Liver (tissue), 9 donors: Measurements from ENCODE around the gene TIAM1. TPM values are rescaled to one million over a fixed set of nuclear protein-coding genes. Genes with fewer than 3 reads are reported as not detected.
A peak's percentile ranks its signal among the peaks of the same experiment; 100 is the strongest.

Experiments used
- DNase-seq: peaks from one replicate; pipeline ENCODE4 v3.0.0-alpha.2; 2017; ENCODE audit warnings: low spot score
- H3K27ac ChIP-seq, 2 donors: one replicate each; pipeline ENCODE4 v1.7.0; 2013; ENCODE audit warnings: inconsistent platforms in 2 of 2, low read length in 2 of 2, control low read depth in 1 of 2, low read depth in 1 of 2, mild to moderate bottlenecking in 1 of 2
- H3K27me3 ChIP-seq, 4 donors: one replicate each; pipeline versions ENCODE4 v1.6.1 to v1.7.0; 2013; ENCODE audit warnings: low read length in 3 of 4, inconsistent platforms in 1 of 4, mild to moderate bottlenecking in 1 of 4, moderate library complexity in 1 of 4; ENCODE audit not compliant: control insufficient read depth in 4 of 4, insufficient read depth in 4 of 4
- H3K36me3 ChIP-seq, 4 donors: one replicate each; pipeline versions ENCODE4 v1.6.1 to v1.7.0; 2013; ENCODE audit warnings: low read length in 3 of 4, mild to moderate bottlenecking in 3 of 4, low read depth in 1 of 4, moderate library complexity in 1 of 4; ENCODE audit not compliant: control insufficient read depth in 4 of 4, insufficient read depth in 3 of 4
- H3K4me1 ChIP-seq, 4 donors: one replicate each; pipeline versions ENCODE4 v1.6.1 to v1.7.0; 2013; ENCODE audit warnings: low read length in 3 of 4, mild to moderate bottlenecking in 3 of 4, moderate library complexity in 1 of 4; ENCODE audit not compliant: control insufficient read depth in 4 of 4, insufficient read depth in 4 of 4
- H3K4me3 ChIP-seq, 3 donors: one replicate each; pipeline versions ENCODE4 v1.6.1 to v1.7.0; 2013; ENCODE audit warnings: low read length in 3 of 3, control low read depth in 1 of 3, low read depth in 1 of 3, mild to moderate bottlenecking in 1 of 3
- H3K9ac ChIP-seq, 2 donors: one replicate each; pipeline ENCODE4 v1.7.0; 2013; ENCODE audit warnings: low read length in 2 of 2, mild to moderate bottlenecking in 2 of 2, moderate library complexity in 2 of 2, control low read depth in 1 of 2, low read depth in 1 of 2
- H3K9me3 ChIP-seq, 4 donors: one replicate each; pipeline versions ENCODE4 v1.6.1 to v1.7.0; 2013; ENCODE audit warnings: low read length in 3 of 4; ENCODE audit not compliant: control insufficient read depth in 4 of 4
- ATF3 ChIP-seq: IDR thresholded peaks from 2 replicates; pipeline ENCODE4 v1.6.1; 2016; ENCODE audit warnings: antibody characterized with exemption
- EGR1 ChIP-seq, 2 donors: IDR thresholded peaks; 2 replicates each; pipeline ENCODE4 v1.6.1; 2016 to 2018; ENCODE audit warnings: antibody characterized with exemption in 2 of 2, low read depth in 2 of 2
- FOXA1 ChIP-seq: IDR thresholded peaks from 2 replicates; pipeline ENCODE4 v1.6.1; 2016; ENCODE audit warnings: antibody characterized with exemption
- GABPA ChIP-seq, 2 donors: IDR thresholded peaks in 1 of 2; conservative IDR thresholded peaks in 1 of 2; 2 replicates each; pipeline ENCODE4 v1.6.1; 2016; ENCODE audit warnings: antibody characterized with exemption in 2 of 2, mild to moderate bottlenecking in 1 of 2, moderate library complexity in 1 of 2
- HNF4A ChIP-seq, 2 donors: conservative IDR thresholded peaks; 2 replicates each; pipeline ENCODE4 v1.6.1; 2016; ENCODE audit warnings: antibody characterized with exemption in 2 of 2, mild to moderate bottlenecking in 2 of 2
- HNF4G ChIP-seq: IDR thresholded peaks from 2 replicates; pipeline ENCODE4 v1.6.1; 2016; ENCODE audit warnings: antibody characterized with exemption
- MAX ChIP-seq: IDR thresholded peaks from 2 replicates; pipeline ENCODE4 v1.6.1; 2016; ENCODE audit warnings: antibody characterized with exemption
- NR2F2 ChIP-seq: IDR thresholded peaks from 2 replicates; pipeline ENCODE4 v1.6.1; 2016; ENCODE audit warnings: antibody characterized with exemption
- RAD21 ChIP-seq, 2 donors: IDR thresholded peaks; 2 replicates each; pipeline ENCODE4 v1.6.1; 2016; ENCODE audit warnings: antibody characterized with exemption in 2 of 2, mild to moderate bottlenecking in 2 of 2
- SP1 ChIP-seq: IDR thresholded peaks from 2 replicates; pipeline ENCODE4 v1.6.1; 2018; ENCODE audit warnings: antibody characterized with exemption, mild to moderate bottlenecking
- TAF1 ChIP-seq: conservative IDR thresholded peaks from 2 replicates; pipeline ENCODE4 v1.6.1; 2016; ENCODE audit warnings: antibody characterized with exemption, mild to moderate bottlenecking
- YY1 ChIP-seq: IDR thresholded peaks from 2 replicates; pipeline ENCODE4 v1.6.1; 2016; ENCODE audit warnings: antibody characterized with exemption, mild to moderate bottlenecking
- ZBTB33 ChIP-seq: IDR thresholded peaks from 2 replicates; pipeline ENCODE4 v1.6.1; 2016; ENCODE audit warnings: antibody characterized with exemption
- WGBS: extraction: QIAGEN DNeasy Blood & Tissue Kit; methylation state at CpG from one replicate; pipeline ENCODE4 v1.1.7; 2013; 5-methylcytosine and 5-hydroxymethylcytosine counted together
- polyA plus RNA-seq, 2 donors: library from polyadenylated mRNA; stranded (reverse) in 1 of 2; unstranded in 1 of 2; fragments of 200-250 nt in 1 of 2; fragments of >200 nt in 1 of 2; fragmentation: Nextera tagmentation in 1 of 2; extraction: Ambion mirVana in 1 of 2; gene quantifications; one replicate each; pipeline versions ENCODE4 v1.2.1 to v1.2.3, GENCODE V29; 2013 to 2015
- total RNA-seq, 2 donors: library from RNA; depleted of rRNA; stranded (reverse); fragments of >200 nt; gene quantifications; one replicate each; pipeline ENCODE4 v1.2.3, GENCODE V29; 2014
- TF ChIP-seq, protein P1 (sequence below): fragments of 150-350 bp; IDR thresholded peaks from 2 replicates; pipeline ENCODE4 v1.5.1; 2017; ENCODE audit warnings: improper control_type of control experiment, low read depth, low read length; ENCODE audit not compliant: missing input control
- TF ChIP-seq, protein P2 (sequence below): IDR thresholded peaks from 2 replicates; pipeline ENCODE4 v1.6.1; 2016; ENCODE audit warnings: antibody characterized with exemption, mild to moderate bottlenecking
- donor health status: healthy.
- donor health status: healthy.
- donor health status: healthy.
- donor health status: healthy.
- donor health status: healthy.

Gene TIAM1
- total RNA-seq, result 1 to 10 TPM; 4.3 to 7.4 TPM
- 1 to 10 TPM; 3.0 to 5.2 TPM for polyA plus RNA-seq

- H3K9ac ChIP-seq, result no peak within 1 kb of the TSS
These were observed at the start of gene TIAM1 for GRCh38 chr21:31343680-31344480. Gene TIAM1 (minus strand): TSS chr21:31344261. CDS start chr21:31266972, 77,289 bp downstream.

DNA sequence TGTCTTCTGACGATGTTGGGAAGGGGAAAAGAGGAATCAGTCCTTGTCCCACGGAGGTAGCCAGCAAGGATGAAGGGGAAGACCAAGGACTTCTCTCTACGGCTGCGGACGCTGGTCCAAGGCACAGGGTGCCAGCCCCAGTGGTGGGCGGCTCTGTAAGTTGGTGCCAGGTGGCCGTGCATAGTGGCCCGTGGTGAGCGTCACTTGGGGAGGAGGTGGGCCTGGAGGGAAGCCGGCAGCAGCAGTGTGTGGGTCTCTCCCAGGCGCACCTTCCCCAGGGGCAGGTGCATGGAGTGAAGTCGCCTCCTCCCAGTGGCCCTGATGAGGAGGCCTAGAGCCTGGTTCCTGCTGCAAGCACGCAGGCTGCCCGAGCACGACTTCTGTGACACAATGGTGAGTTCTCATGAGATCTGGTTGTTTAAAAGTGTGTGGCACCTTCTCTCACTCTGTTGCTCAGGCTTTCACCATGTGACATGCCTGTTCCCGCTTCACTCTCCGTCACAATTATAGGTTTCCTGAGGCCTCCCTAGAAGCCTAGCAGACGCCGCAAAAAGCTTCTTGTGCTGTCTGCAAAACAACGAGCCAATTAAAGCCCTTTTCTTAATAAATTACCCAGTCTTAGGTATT is 43.6 kb upstream of the TIAM1 start:
- no peak for DNase-seq
- TF ChIP-seq NR2F2 (no peak), YY1 (no peak), HNF4G (no peak), ZBTB33 (no peak), GABPA (IDR thresholded peaks at IDR 0.05 in 1 of 2, conservative IDR thresholded peaks at IDR 0.05 in 1 of 2) (no peak), MAX (no peak), ATF3 (no peak), EGR1 (IDR thresholded peaks at IDR 0.05; ENCODE audit: low read depth in 2 of 2) (no peak), FOXA1 (no peak), HNF4A (conservative IDR thresholded peaks at IDR 0.05) (no peak), SP1 (no peak), TAF1 (no peak), RAD21 (IDR thresholded peaks at IDR 0.05) (no peak)
- TF ChIP-seq, protein P1, sequence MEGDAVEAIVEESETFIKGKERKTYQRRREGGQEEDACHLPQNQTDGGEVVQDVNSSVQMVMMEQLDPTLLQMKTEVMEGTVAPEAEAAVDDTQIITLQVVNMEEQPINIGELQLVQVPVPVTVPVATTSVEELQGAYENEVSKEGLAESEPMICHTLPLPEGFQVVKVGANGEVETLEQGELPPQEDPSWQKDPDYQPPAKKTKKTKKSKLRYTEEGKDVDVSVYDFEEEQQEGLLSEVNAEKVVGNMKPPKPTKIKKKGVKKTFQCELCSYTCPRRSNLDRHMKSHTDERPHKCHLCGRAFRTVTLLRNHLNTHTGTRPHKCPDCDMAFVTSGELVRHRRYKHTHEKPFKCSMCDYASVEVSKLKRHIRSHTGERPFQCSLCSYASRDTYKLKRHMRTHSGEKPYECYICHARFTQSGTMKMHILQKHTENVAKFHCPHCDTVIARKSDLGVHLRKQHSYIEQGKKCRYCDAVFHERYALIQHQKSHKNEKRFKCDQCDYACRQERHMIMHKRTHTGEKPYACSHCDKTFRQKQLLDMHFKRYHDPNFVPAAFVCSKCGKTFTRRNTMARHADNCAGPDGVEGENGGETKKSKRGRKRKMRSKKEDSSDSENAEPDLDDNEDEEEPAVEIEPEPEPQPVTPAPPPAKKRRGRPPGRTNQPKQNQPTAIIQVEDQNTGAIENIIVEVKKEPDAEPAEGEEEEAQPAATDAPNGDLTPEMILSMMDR, result no peak
- TF ChIP-seq, protein P2, sequence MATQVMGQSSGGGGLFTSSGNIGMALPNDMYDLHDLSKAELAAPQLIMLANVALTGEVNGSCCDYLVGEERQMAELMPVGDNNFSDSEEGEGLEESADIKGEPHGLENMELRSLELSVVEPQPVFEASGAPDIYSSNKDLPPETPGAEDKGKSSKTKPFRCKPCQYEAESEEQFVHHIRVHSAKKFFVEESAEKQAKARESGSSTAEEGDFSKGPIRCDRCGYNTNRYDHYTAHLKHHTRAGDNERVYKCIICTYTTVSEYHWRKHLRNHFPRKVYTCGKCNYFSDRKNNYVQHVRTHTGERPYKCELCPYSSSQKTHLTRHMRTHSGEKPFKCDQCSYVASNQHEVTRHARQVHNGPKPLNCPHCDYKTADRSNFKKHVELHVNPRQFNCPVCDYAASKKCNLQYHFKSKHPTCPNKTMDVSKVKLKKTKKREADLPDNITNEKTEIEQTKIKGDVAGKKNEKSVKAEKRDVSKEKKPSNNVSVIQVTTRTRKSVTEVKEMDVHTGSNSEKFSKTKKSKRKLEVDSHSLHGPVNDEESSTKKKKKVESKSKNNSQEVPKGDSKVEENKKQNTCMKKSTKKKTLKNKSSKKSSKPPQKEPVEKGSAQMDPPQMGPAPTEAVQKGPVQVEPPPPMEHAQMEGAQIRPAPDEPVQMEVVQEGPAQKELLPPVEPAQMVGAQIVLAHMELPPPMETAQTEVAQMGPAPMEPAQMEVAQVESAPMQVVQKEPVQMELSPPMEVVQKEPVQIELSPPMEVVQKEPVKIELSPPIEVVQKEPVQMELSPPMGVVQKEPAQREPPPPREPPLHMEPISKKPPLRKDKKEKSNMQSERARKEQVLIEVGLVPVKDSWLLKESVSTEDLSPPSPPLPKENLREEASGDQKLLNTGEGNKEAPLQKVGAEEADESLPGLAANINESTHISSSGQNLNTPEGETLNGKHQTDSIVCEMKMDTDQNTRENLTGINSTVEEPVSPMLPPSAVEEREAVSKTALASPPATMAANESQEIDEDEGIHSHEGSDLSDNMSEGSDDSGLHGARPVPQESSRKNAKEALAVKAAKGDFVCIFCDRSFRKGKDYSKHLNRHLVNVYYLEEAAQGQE, result no peak
- H3K4me1 ChIP-seq, result no peaks in the 10 kb centered on the region
- no peak overlapping the region for H3K27ac ChIP-seq
- WGBS, result 91% methylated on average over 20 of the region's 20 CpGs
- no peaks in the 10 kb centered on the region for H3K9me3 ChIP-seq
- H3K4me3 ChIP-seq, result no peak overlapping the region
- H3K27me3 ChIP-seq, result no peaks in the 10 kb centered on the region
- no peak overlapping the region for H3K9ac ChIP-seq
- no peaks in the 10 kb centered on the region for H3K36me3 ChIP-seq

More at GRCh38 chr21:31343680-31344480, at the start of gene TIAM1:
- TF ChIP-seq MAX (no peak), RAD21 (IDR thresholded peaks at IDR 0.05) (peak in 1 of 2 donors; percentile 14)
- no peak for DNase-seq
- Histone ChIP-seq H3K9me3 (no peaks in the 10 kb centered on the region), H3K27me3 (no peaks in the 10 kb centered on the region), H3K36me3 (no peaks in the 10 kb centered on the region), H3K4me1 (peaks cover 3 to 17% (median 15%) of the 10 kb centered on the region in 4 donors), H3K4me3 (peak within 1 kb of the TSS; percentile 36 to 68 (median 43)), H3K27ac (peak within 1 kb of the TSS in 1 of 2 donors; percentile 8)
- 3% methylated on average over 49 of the region's 49 CpGs for WGBS
